Activated T-helper 2 cell treated with anti-CD3 and anti-CD28 coated beads, Interferon-gamma antibody, Interleukin-2, Interleukin-4, amounts not matched to agents 10 μg/mL and 5 μg/mL and 100 μg/mL, durations not matched to agents 14 hours and 24 hours and 36 hours (primary cell): ENCODE results near the gene CEP97. TPM values are rescaled to one million over a fixed set of nuclear protein-coding genes. Genes with fewer than 3 reads are reported as not detected.
"Not testable (repeated sequence)": the region's sequence is repeated elsewhere in the genome, so short reads cannot be mapped to it uniquely, and the experiment has no call there.

ENCODE experiments used
- DNase-seq: peaks from one replicate; pipeline ENCODE4 v3.0.0; 2021; ENCODE audit warnings: low spot score
- H3K27ac Mint-ChIP-seq: one replicate; pipeline ENCODE4 v1.8.0; 2021; ENCODE audit warnings: mixed read lengths
- H3K27me3 Mint-ChIP-seq: one replicate; pipeline ENCODE4 v1.8.0; 2021; ENCODE audit warnings: low read depth, mixed read lengths
- H3K36me3 Mint-ChIP-seq: one replicate; pipeline ENCODE4 v1.8.0; 2021; ENCODE audit warnings: low read depth, mixed read lengths
- H3K4me1 Mint-ChIP-seq: one replicate; pipeline ENCODE4 v1.8.0; 2021; ENCODE audit warnings: low read depth, mixed read lengths
- H3K4me3 Mint-ChIP-seq: one replicate; pipeline ENCODE4 v1.8.0; 2021; ENCODE audit warnings: low read depth, mild to moderate bottlenecking, moderate library complexity, mixed read lengths
- H3K9me3 Mint-ChIP-seq: one replicate; pipeline ENCODE4 v1.8.0; 2021; ENCODE audit warnings: mixed read lengths
- intact Hi-C: fragments of 100-400 bp; cut with micrococcal nuclease; formaldehyde crosslinking; loops from one replicate; pipeline ENCODE4 v1.15.1; 2023
- total RNA-seq: library from RNA; stranded (reverse); gene quantifications from 2 replicates; pipeline ENCODE4 v1.2.3, GENCODE V29; 2022

Gene CEP97
- total RNA-seq, 1 donor from 2014 or later = 26.1 TPM

GRCh38 chr3:101718455-101718854 lies 6.0 kb upstream of the CEP97 start:
- no peak overlapping the region for H3K4me3 Mint-ChIP-seq
- DNase-seq = no peak
- intact Hi-C loops = no loop called here
- peaks cover 24% of the 10 kb centered on the region for H3K4me1 Mint-ChIP-seq
- H3K27ac Mint-ChIP-seq = no peak overlapping the region
- H3K9me3 Mint-ChIP-seq = no peaks in the 10 kb centered on the region
- H3K27me3 Mint-ChIP-seq = no peaks in the 10 kb centered on the region
- peaks cover 2% of the 10 kb centered on the region for H3K36me3 Mint-ChIP-seq

- no peak for DNase-seq
- Mint-ChIP-seq H3K27me3 (no peaks in the 10 kb centered on the region), H3K9me3 (no peaks in the 10 kb centered on the region), H3K4me3 (no peak overlapping the region), H3K27ac (no peak overlapping the region), H3K4me1 (peaks cover 29% of the 10 kb centered on the region), H3K36me3 (peaks cover 2% of the 10 kb centered on the region)
- intact Hi-C loops = loop anchor here (5.0 to 10.0 kb wide), 2 partner anchors 505 to 547 kb away; no protein-coding TSS in a partner anchor
These were observed 4.7 kb upstream of the CEP97 start for GRCh38 chr3:101719604-101720185.

GRCh38 chr3:101720851-101721840 lies 3.3 kb upstream of the CEP97 start:
- Mint-ChIP-seq H3K36me3 (peaks cover 2% of the 10 kb centered on the region), H3K4me3 (peak overlapping the region; percentile 30), H3K9me3 (no peaks in the 10 kb centered on the region), H3K4me1 (peaks cover 32% of the 10 kb centered on the region), H3K27me3 (no peaks in the 10 kb centered on the region), H3K27ac (peak overlapping the region; percentile 83)
- intact Hi-C loops = loop anchor here (5.0 to 10.0 kb wide), 2 partner anchors 504 to 549 kb away; no protein-coding TSS in a partner anchor
- DNase-seq = no peak

- intact Hi-C loops = loop anchor here (5.0 to 10.0 kb wide), 2 partner anchors 502 to 550 kb away; no protein-coding TSS in a partner anchor
- Mint-ChIP-seq H3K9me3 (no peaks in the 10 kb centered on the region), H3K36me3 (peaks cover 10% of the 10 kb centered on the region), H3K27ac (peak overlapping the region; percentile 83), H3K4me1 (peaks cover 40% of the 10 kb centered on the region), H3K4me3 (peak overlapping the region; percentile 43), H3K27me3 (no peaks in the 10 kb centered on the region)
- DNase-seq = no peak
These were observed 1.8 kb upstream of the CEP97 start for GRCh38 chr3:101722394-101723173.

- peak overlapping the region; percentile 98 for H3K27ac Mint-ChIP-seq
- H3K36me3 Mint-ChIP-seq = peaks cover 31% of the 10 kb centered on the region
- intact Hi-C loops = loop anchor here (2.0 to 10.0 kb wide), 2 partner anchors 123 to 499 kb away; partner anchors contain the start of gene NFKBIZ
- no peaks in the 10 kb centered on the region for H3K9me3 Mint-ChIP-seq
- peak overlapping the region; percentile 96 for H3K4me3 Mint-ChIP-seq
- H3K4me1 Mint-ChIP-seq = peaks cover 38% of the 10 kb centered on the region
- H3K27me3 Mint-ChIP-seq = no peaks in the 10 kb centered on the region
- peak; percentile 34 for DNase-seq
These were observed 928 bp downstream of the CEP97 start for GRCh38 chr3:101725194-101725889.

- peak overlapping the region; percentile 98 for H3K27ac Mint-ChIP-seq
- intact Hi-C loops = loop anchor here (2.0 to 10.0 kb wide), 2 partner anchors 123 to 499 kb away; partner anchors contain the start of gene NFKBIZ
- DNase-seq = no peak
- H3K4me3 Mint-ChIP-seq = peak overlapping the region; percentile 96
- peaks cover 36% of the 10 kb centered on the region for H3K36me3 Mint-ChIP-seq
- no peaks in the 10 kb centered on the region for H3K27me3 Mint-ChIP-seq
- H3K9me3 Mint-ChIP-seq = no peaks in the 10 kb centered on the region
- peaks cover 34% of the 10 kb centered on the region for H3K4me1 Mint-ChIP-seq
These were observed 1.5 kb downstream of the CEP97 start for GRCh38 chr3:101725890-101726275.

GRCh38 chr3:101729586-101729985 lies 5.2 kb downstream of the CEP97 start:
- H3K9me3 Mint-ChIP-seq = no peaks in the 10 kb centered on the region
- H3K4me1 Mint-ChIP-seq = peaks cover 17% of the 10 kb centered on the region
- no peaks in the 10 kb centered on the region for H3K27me3 Mint-ChIP-seq
- intact Hi-C loops = loop anchor here (10.0 kb wide), 1 partner anchor 495 kb away; no protein-coding TSS in a partner anchor
- H3K4me3 Mint-ChIP-seq = no peak overlapping the region
- DNase-seq = no peak
- H3K36me3 Mint-ChIP-seq = peaks cover 66% of the 10 kb centered on the region
- H3K27ac Mint-ChIP-seq = no peak overlapping the region

GRCh38 chr3:101730839-101731238 lies 6.4 kb downstream of the CEP97 start:
- H3K27me3 Mint-ChIP-seq = no peaks in the 10 kb centered on the region
- peaks cover 78% of the 10 kb centered on the region for H3K36me3 Mint-ChIP-seq
- DNase-seq = no peak
- no peak overlapping the region for H3K4me3 Mint-ChIP-seq
- H3K27ac Mint-ChIP-seq = no peak overlapping the region
- intact Hi-C loops = no loop called here
- H3K4me1 Mint-ChIP-seq = peaks cover 16% of the 10 kb centered on the region
- H3K9me3 Mint-ChIP-seq = no peaks in the 10 kb centered on the region

GRCh38 chr3:101732240-101732641 lies 7.8 kb downstream of the CEP97 start:
- H3K4me3 Mint-ChIP-seq = no peak overlapping the region

GRCh38 chr3:101735833-101736232 lies 11.4 kb downstream of the CEP97 start:
- no peak for DNase-seq
- Mint-ChIP-seq H3K27me3 (no peaks in the 10 kb centered on the region), H3K36me3 (peaks cover 90% of the 10 kb centered on the region), H3K4me1 (peaks cover 5% of the 10 kb centered on the region), H3K27ac (no peak overlapping the region), H3K9me3 (peaks cover 23% of the 10 kb centered on the region), H3K4me3 (no peak overlapping the region)
- intact Hi-C loops = no loop called here

More at GRCh38 chr3:101732240-101732641, 7.8 kb downstream of the CEP97 start:
- intact Hi-C loops = no loop called here
- Mint-ChIP-seq H3K9me3 (peaks cover 6% of the 10 kb centered on the region), H3K27me3 (no peaks in the 10 kb centered on the region), H3K4me1 (peaks cover 5% of the 10 kb centered on the region), H3K27ac (no peak overlapping the region), H3K36me3 (peaks cover 88% of the 10 kb centered on the region)
- DNase-seq = no peak

GRCh38 chr3:101741914-101742313 lies 17.5 kb downstream of the CEP97 start:
- Mint-ChIP-seq H3K9me3 (peaks cover 26% of the 10 kb centered on the region), H3K36me3 (peaks cover 65% of the 10 kb centered on the region)
- DNase-seq, H3K4me3 Mint-ChIP-seq, intact Hi-C loops, H3K27ac Mint-ChIP-seq, H3K27me3 Mint-ChIP-seq, H3K4me1 Mint-ChIP-seq: not testable (repeated sequence)

GRCh38 chr3:101744811-101745210 lies 20.4 kb downstream of the CEP97 start:
- Mint-ChIP-seq H3K9me3 (peaks cover 11% of the 10 kb centered on the region), H3K36me3 (peaks cover 54% of the 10 kb centered on the region), H3K27ac (peak overlapping the region; percentile 5), H3K4me1 (peaks cover 7% of the 10 kb centered on the region), H3K27me3 (no peaks in the 10 kb centered on the region), H3K4me3 (no peak overlapping the region)
- intact Hi-C loops = no loop called here
- DNase-seq = no peak
